Measurements from ENCODE around the gene DUSP22. TPM values are rescaled to one million over a fixed set of nuclear protein-coding genes. Genes with fewer than 3 reads are reported as not detected.

The DUSP22 gene
- total RNA-seq, 3 donors from 2014 or later: 27.5 to 80.6 (median 29.1) TPM

DNA sequence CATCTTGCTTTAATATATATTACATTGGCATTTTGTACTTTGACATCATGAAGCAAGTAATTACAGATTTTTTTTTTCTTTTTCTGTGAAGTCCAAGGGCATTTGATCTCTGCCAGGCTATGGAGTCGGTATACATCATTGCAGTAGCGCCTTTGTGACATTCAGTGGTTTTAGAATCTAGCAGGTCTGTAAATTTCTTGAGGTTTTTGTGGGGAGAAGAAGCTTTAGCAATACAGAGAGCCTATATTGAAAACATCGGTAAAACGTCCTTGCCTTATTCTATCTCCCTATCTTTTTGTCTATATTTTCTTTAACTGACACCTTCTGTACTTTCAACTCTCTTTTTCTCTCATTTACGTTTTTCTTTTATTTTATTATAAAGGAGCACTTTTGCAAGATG lies 47.2 kb downstream of the DUSP22 start:
- Histone ChIP-seq H3K4me3 (no peak overlapping the region), H3K4me1 (ENCODE audit: low read depth) (no peaks in the 10 kb centered on the region), H3K9me3 (peaks cover 6% of the 10 kb centered on the region), H3K36me3 (ENCODE audit: low read depth) (no peaks in the 10 kb centered on the region)
- no peak for DNase-seq
- no peak for TF ChIP-seq CTCF (IDR thresholded peaks at IDR 0.05)
- no peak for ATAC-seq
- intact Hi-C loops (cut with DNase I, micrococcal nuclease): no loop called here

DNA sequence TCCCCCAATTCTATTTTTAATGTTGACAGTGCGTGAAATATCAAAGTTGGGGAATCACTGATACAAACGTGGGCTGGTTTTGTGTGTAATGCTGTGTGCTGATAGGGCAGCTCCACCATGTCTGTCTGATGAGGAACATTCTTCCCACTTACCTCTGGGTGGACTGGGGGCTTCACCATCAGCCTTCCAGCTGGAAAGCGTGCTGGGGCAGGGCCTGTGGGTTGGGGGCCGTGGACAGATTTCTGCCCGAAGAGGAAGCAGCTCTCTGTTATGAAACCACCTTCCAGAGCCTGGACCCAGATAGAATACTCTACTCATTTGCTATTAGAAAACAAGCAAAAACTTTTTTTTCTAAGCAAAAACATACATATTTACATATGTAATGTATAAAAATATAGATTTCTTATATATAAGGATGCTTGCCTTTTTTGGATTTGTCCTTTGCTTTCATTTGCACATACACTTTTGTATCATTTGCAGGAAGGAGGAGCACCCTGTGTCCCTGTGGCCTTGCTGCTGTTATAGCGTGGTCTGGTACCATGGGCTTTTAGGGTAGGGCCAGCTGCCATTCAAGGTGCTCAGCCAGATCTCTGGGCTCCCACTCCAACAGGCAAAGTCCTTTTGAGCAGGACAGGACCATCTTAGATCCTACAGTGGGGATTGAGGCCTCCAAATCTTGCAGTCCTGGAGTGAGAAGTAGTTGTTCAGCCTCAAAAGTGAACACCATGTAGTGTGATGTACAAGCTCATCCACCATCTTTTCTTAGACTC lies 48.1 kb downstream of the DUSP22 start:
- TF ChIP-seq CTCF (IDR thresholded peaks at IDR 0.05): no peak
- no peaks in the 10 kb centered on the region for H3K4me1 ChIP-seq (ENCODE audit: low read depth)
- DNase-seq: no peak
- H3K36me3 ChIP-seq (ENCODE audit: low read depth): no peaks in the 10 kb centered on the region
- ATAC-seq: no peak
- no peak overlapping the region for H3K4me3 ChIP-seq
- intact Hi-C loops (cut with DNase I, micrococcal nuclease): no loop called here
- H3K9me3 ChIP-seq: peaks cover 6% of the 10 kb centered on the region

GRCh38 chr6:340991-341827 lies 48.9 kb downstream of the DUSP22 start:
- ATAC-seq: peak; percentile 39
- no peak for TF ChIP-seq CTCF (IDR thresholded peaks at IDR 0.05)
- no peaks in the 10 kb centered on the region for H3K36me3 ChIP-seq (ENCODE audit: low read depth)
- DNase-seq: no peak
- H3K9me3 ChIP-seq: peaks cover 6% of the 10 kb centered on the region
- no peaks in the 10 kb centered on the region for H3K4me1 ChIP-seq (ENCODE audit: low read depth)
- no peak overlapping the region for H3K4me3 ChIP-seq
- intact Hi-C loops (cut with DNase I, micrococcal nuclease): no loop called here

GRCh38 chr6:341914-342831 lies 49.9 kb downstream of the DUSP22 start:
- Histone ChIP-seq H3K9me3 (peaks cover 6% of the 10 kb centered on the region), H3K4me1 (ENCODE audit: low read depth) (no peaks in the 10 kb centered on the region), H3K4me3 (no peak overlapping the region), H3K36me3 (ENCODE audit: low read depth) (no peaks in the 10 kb centered on the region)
- ATAC-seq: peak; percentile 14
- no peak for TF ChIP-seq CTCF (IDR thresholded peaks at IDR 0.05)
- no peak for DNase-seq
- intact Hi-C loops (cut with DNase I, micrococcal nuclease): no loop called here

DNA sequence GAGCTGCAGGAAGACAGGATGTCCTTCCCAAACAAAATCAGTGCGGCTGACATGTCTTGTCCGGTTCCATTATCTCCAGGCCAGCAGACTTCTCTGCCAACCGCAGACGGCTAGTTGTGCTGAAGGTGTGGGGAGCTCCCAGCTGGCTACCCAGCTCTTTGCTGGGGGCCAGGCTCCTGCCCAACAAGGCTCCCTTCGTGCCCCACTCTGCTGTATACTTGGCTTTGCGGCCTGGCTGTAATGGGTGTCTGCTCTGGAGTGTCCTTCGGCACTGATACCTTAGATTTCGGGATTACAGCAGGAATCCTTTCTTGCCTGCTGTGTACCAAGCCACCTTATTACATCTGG lies 50.5 kb downstream of the DUSP22 start:
- intact Hi-C loops (cut with DNase I, micrococcal nuclease): no loop called here

More for the DNA sequence above, 50.5 kb downstream of the DUSP22 start:
- Histone ChIP-seq H3K36me3 (ENCODE audit: low read depth) (no peaks in the 10 kb centered on the region), H3K9me3 (peaks cover 8% of the 10 kb centered on the region), H3K4me3 (no peak overlapping the region), H3K4me1 (ENCODE audit: low read depth) (no peaks in the 10 kb centered on the region)
- no peak for TF ChIP-seq CTCF (IDR thresholded peaks at IDR 0.05)
- DNase-seq: no peak
- ATAC-seq: no peak

All from mucosa of descending colon (tissue), 3 donors.